ENCODE measurements around the gene TGM4.

DNA sequence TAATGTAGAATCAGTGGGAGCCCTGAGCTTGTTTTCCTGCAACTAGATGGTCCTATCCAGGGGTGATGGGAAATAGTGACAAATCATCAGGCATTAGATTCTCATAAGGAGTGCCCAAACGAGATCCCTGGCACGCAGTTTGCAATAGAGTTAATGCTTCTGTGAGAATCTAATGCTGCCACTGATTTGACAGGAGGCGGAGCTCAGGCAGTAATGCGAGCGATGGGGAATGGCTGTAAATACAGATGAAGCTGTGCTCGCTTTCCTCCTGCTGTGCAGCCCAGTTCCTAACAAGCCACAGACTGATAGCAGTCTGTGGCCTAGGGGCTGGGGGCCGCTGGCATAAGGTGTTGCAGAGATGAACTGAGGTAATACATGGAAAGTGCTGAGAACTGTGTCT, 41.0 kb upstream of the TGM4 start:
- TF ChIP-seq, protein P1, sequence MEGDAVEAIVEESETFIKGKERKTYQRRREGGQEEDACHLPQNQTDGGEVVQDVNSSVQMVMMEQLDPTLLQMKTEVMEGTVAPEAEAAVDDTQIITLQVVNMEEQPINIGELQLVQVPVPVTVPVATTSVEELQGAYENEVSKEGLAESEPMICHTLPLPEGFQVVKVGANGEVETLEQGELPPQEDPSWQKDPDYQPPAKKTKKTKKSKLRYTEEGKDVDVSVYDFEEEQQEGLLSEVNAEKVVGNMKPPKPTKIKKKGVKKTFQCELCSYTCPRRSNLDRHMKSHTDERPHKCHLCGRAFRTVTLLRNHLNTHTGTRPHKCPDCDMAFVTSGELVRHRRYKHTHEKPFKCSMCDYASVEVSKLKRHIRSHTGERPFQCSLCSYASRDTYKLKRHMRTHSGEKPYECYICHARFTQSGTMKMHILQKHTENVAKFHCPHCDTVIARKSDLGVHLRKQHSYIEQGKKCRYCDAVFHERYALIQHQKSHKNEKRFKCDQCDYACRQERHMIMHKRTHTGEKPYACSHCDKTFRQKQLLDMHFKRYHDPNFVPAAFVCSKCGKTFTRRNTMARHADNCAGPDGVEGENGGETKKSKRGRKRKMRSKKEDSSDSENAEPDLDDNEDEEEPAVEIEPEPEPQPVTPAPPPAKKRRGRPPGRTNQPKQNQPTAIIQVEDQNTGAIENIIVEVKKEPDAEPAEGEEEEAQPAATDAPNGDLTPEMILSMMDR (IDR thresholded peaks at IDR 0.05; ENCODE audit: insufficient read depth, low read depth, low read length) = no peak
- no peak for TF ChIP-seq EZH2 (IDR thresholded peaks at IDR 0.05; ENCODE audit: insufficient read depth, low read length)

Measured in astrocyte (in vitro differentiated cells and primary cell).